Liver (tissue), 3 donors: ENCODE data around the gene CACNA1C.

Experiments used
- CTCF ChIP-seq: fragments of 150-350 bp; IDR thresholded peaks from 2 replicates; pipeline ENCODE4 v1.5.1; 2017; ENCODE audit warnings: improper control_type of control experiment, low read depth, low read length; ENCODE audit not compliant: missing input control
- HNF4A ChIP-seq, 2 donors: conservative IDR thresholded peaks; 2 replicates each; pipeline ENCODE4 v1.6.1; 2016; ENCODE audit warnings: antibody characterized with exemption in 2 of 2, mild to moderate bottlenecking in 2 of 2
- JUND ChIP-seq, 2 donors: IDR thresholded peaks; 2 replicates each; pipeline ENCODE4 v1.6.1; 2016; ENCODE audit warnings: antibody characterized with exemption in 2 of 2
- RAD21 ChIP-seq, 2 donors: IDR thresholded peaks; 2 replicates each; pipeline ENCODE4 v1.6.1; 2016; ENCODE audit warnings: antibody characterized with exemption in 2 of 2, mild to moderate bottlenecking in 2 of 2
- REST ChIP-seq: IDR thresholded peaks from 2 replicates; pipeline ENCODE4 v1.6.1; 2016; ENCODE audit warnings: antibody characterized with exemption, mild to moderate bottlenecking
- RXRA ChIP-seq, 2 donors: IDR thresholded peaks; 2 replicates each; pipeline ENCODE4 v1.6.1; 2017 to 2018; ENCODE audit warnings: antibody characterized with exemption in 2 of 2, mild to moderate bottlenecking in 1 of 2
- SP1 ChIP-seq: IDR thresholded peaks from 2 replicates; pipeline ENCODE4 v1.6.1; 2018; ENCODE audit warnings: antibody characterized with exemption, mild to moderate bottlenecking
- TAF1 ChIP-seq: conservative IDR thresholded peaks from 2 replicates; pipeline ENCODE4 v1.6.1; 2016; ENCODE audit warnings: antibody characterized with exemption, mild to moderate bottlenecking
- TF ChIP-seq, protein P1 (sequence below): IDR thresholded peaks from 2 replicates; pipeline ENCODE4 v1.6.1; 2016; ENCODE audit warnings: antibody characterized with exemption
- TF ChIP-seq, protein P2 (sequence below): IDR thresholded peaks from 2 replicates; pipeline ENCODE4 v1.6.1; 2016; ENCODE audit warnings: antibody characterized with exemption
- TF ChIP-seq, protein P3 (sequence below): IDR thresholded peaks from 2 replicates; pipeline ENCODE4 v1.6.1; 2016; ENCODE audit warnings: antibody characterized with exemption
- donor health status: healthy.
- donor health status: healthy.

DNA sequence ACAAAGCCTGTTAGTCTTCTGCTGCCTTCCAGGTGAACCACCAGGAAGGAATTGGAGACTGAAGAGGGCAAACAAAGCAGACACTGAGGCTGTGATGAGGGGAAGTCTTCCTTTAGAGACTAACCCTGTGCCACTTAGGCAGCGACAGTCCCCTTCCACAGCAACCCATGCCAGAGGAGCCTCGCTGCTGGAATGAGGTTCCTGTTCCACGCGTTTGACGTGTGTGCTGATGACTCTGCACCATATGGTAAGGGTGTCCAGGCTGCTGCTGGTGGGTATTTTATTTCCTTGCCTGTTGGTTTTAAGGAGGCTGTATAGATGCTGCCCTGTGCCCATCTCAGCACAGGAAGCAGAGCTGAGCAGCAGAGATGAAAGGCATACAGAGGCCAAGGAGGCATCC lies 380.1 kb downstream of the CACNA1C start:
- TF ChIP-seq, protein P1, sequence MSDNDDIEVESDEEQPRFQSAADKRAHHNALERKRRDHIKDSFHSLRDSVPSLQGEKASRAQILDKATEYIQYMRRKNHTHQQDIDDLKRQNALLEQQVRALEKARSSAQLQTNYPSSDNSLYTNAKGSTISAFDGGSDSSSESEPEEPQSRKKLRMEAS, result no peak
- TF ChIP-seq CTCF (no peak), SP1 (no peak), HNF4A (conservative IDR thresholded peaks at IDR 0.05) (no peak), TAF1 (no peak), REST (no peak), RXRA (IDR thresholded peaks at IDR 0.05) (no peak), RAD21 (IDR thresholded peaks at IDR 0.05) (no peak), JUND (IDR thresholded peaks at IDR 0.05) (no peak)
- TF ChIP-seq, protein P2, sequence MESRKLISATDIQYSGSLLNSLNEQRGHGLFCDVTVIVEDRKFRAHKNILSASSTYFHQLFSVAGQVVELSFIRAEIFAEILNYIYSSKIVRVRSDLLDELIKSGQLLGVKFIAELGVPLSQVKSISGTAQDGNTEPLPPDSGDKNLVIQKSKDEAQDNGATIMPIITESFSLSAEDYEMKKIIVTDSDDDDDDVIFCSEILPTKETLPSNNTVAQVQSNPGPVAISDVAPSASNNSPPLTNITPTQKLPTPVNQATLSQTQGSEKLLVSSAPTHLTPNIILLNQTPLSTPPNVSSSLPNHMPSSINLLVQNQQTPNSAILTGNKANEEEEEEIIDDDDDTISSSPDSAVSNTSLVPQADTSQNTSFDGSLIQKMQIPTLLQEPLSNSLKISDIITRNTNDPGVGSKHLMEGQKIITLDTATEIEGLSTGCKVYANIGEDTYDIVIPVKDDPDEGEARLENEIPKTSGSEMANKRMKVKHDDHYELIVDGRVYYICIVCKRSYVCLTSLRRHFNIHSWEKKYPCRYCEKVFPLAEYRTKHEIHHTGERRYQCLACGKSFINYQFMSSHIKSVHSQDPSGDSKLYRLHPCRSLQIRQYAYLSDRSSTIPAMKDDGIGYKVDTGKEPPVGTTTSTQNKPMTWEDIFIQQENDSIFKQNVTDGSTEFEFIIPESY, result no peak
- TF ChIP-seq, protein P3, sequence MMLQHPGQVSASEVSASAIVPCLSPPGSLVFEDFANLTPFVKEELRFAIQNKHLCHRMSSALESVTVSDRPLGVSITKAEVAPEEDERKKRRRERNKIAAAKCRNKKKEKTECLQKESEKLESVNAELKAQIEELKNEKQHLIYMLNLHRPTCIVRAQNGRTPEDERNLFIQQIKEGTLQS, result no peak
